Mononuclear cell (primary cell): Measurements from ENCODE around the gene APPBP2. TPM values are rescaled to one million over a fixed set of nuclear protein-coding genes. Genes with fewer than 3 reads are reported as not detected.

Experiments used
- total RNA-seq: library from RNA; depleted of rRNA; stranded (reverse); fragments of >200 nt; gene quantifications from one replicate; pipeline ENCODE4 v1.2.3, GENCODE V29; 2012

Gene APPBP2
- total RNA-seq, 1 donor = 21.2 TPM

Other genes starting within 250 kb of the APPBP2 start
- 35.8 TPM for gene USP32, start 134.1 kb downstream of the APPBP2 start, total RNA-seq
- gene CHCT1, start 103.8 kb downstream of the APPBP2 start, total RNA-seq = not detected
- 14.8 TPM for gene PPM1D, start 74.0 kb upstream of the APPBP2 start, total RNA-seq
- 23.9 TPM for gene BCAS3, start 151.6 kb upstream of the APPBP2 start, total RNA-seq